GM23338 (cell line): ENCODE results near the gene FST.

Experiments
- CREB1 ChIP-seq: fragments of 250-450 bp; sonication (Bioruptor Pico); IDR thresholded peaks from 2 replicates; pipeline ENCODE4 v1.5.0; 2020; ENCODE audit warnings: low read depth, mild to moderate bottlenecking, moderate library complexity
- CTCF ChIP-seq, 2 experiments: fragments of 200-600 bp in 1 of 2; sonication (generic) in 1 of 2; conservative IDR thresholded peaks; 2 replicates each; pipeline versions ENCODE4 v1.5.1 to v1.6.1; 2016 to 2017; ENCODE audit warnings: antibody characterized with exemption in 2 of 2, low read depth in 2 of 2, mild to moderate bottlenecking in 2 of 2, moderate library complexity in 1 of 2
- ETS1 ChIP-seq: IDR thresholded peaks from 2 replicates; pipeline ENCODE4 v1.6.1; 2016; ENCODE audit warnings: antibody characterized with exemption
- EZH2 ChIP-seq: fragments of 200-600 bp; sonication (generic); IDR thresholded peaks from one replicate; pipeline ENCODE4 v1.8.0; 2017; ENCODE audit warnings: antibody characterized with exemption, mild to moderate bottlenecking, low read depth; ENCODE audit not compliant: unreplicated experiment
- EZH2phosphoT487 ChIP-seq: fragments of 200-600 bp; sonication (generic); IDR thresholded peaks from one replicate; pipeline ENCODE4 v1.8.1; 2018; ENCODE audit warnings: antibody characterized with exemption; ENCODE audit not compliant: unreplicated experiment
- JUNB ChIP-seq: IDR thresholded peaks from one replicate; pipeline ENCODE4 v1.6.1; 2016; ENCODE audit warnings: antibody characterized with exemption; ENCODE audit not compliant: unreplicated experiment
- NANOG ChIP-seq: IDR thresholded peaks from 2 replicates; pipeline ENCODE4 v1.6.1; 2016; ENCODE audit warnings: antibody characterized with exemption, borderline replicate concordance
- POLR2AphosphoS5 ChIP-seq: IDR thresholded peaks from 2 replicates; pipeline ENCODE4 v1.6.1; 2016; ENCODE audit warnings: antibody characterized with exemption, low read depth
- REST ChIP-seq: IDR thresholded peaks from one replicate; pipeline ENCODE4 v1.6.1; 2018; ENCODE audit warnings: antibody characterized with exemption; ENCODE audit not compliant: unreplicated experiment
- STAT1 ChIP-seq: IDR thresholded peaks from one replicate; pipeline ENCODE4 v1.6.1; 2016; ENCODE audit warnings: antibody characterized with exemption; ENCODE audit not compliant: unreplicated experiment
- ZNF114 ChIP-seq: fragments of 250-450 bp; sonication (Bioruptor Pico); IDR thresholded peaks from 2 replicates; pipeline ENCODE4 v1.5.0; 2020; ENCODE audit warnings: mild to moderate bottlenecking, moderate library complexity
- ZNF331 ChIP-seq: fragments of 250-450 bp; sonication (Bioruptor Pico); IDR thresholded peaks from 2 replicates; pipeline ENCODE4 v1.5.0; 2020; ENCODE audit warnings: low read depth, mild to moderate bottlenecking, moderate library complexity
- TF ChIP-seq, protein P1 (sequence below): fragments of 250-450 bp; sonication (Bioruptor Pico); IDR thresholded peaks from 2 replicates; pipeline ENCODE4 v1.5.0; 2020; ENCODE audit warnings: mild to moderate bottlenecking, moderate library complexity

GRCh38 chr5:53442961-53443360 is 37.5 kb upstream of the FST start:
- no peak for TF ChIP-seq POLR2AphosphoS5
- no peak for TF ChIP-seq EZH2
- TF ChIP-seq CTCF (conservative IDR thresholded peaks at IDR 0.05; ENCODE audit: low read depth in 2 of 2): no peak
- TF ChIP-seq STAT1: no peak
- no peak for TF ChIP-seq REST
- no peak for TF ChIP-seq CREB1 (CRISPR knock-in tag)
- no peak for TF ChIP-seq EZH2phosphoT487
- no peak for TF ChIP-seq JUNB
- TF ChIP-seq ZNF114 (CRISPR knock-in tag): no peak
- TF ChIP-seq ETS1: no peak
- no peak for TF ChIP-seq NANOG
- TF ChIP-seq, protein P1, sequence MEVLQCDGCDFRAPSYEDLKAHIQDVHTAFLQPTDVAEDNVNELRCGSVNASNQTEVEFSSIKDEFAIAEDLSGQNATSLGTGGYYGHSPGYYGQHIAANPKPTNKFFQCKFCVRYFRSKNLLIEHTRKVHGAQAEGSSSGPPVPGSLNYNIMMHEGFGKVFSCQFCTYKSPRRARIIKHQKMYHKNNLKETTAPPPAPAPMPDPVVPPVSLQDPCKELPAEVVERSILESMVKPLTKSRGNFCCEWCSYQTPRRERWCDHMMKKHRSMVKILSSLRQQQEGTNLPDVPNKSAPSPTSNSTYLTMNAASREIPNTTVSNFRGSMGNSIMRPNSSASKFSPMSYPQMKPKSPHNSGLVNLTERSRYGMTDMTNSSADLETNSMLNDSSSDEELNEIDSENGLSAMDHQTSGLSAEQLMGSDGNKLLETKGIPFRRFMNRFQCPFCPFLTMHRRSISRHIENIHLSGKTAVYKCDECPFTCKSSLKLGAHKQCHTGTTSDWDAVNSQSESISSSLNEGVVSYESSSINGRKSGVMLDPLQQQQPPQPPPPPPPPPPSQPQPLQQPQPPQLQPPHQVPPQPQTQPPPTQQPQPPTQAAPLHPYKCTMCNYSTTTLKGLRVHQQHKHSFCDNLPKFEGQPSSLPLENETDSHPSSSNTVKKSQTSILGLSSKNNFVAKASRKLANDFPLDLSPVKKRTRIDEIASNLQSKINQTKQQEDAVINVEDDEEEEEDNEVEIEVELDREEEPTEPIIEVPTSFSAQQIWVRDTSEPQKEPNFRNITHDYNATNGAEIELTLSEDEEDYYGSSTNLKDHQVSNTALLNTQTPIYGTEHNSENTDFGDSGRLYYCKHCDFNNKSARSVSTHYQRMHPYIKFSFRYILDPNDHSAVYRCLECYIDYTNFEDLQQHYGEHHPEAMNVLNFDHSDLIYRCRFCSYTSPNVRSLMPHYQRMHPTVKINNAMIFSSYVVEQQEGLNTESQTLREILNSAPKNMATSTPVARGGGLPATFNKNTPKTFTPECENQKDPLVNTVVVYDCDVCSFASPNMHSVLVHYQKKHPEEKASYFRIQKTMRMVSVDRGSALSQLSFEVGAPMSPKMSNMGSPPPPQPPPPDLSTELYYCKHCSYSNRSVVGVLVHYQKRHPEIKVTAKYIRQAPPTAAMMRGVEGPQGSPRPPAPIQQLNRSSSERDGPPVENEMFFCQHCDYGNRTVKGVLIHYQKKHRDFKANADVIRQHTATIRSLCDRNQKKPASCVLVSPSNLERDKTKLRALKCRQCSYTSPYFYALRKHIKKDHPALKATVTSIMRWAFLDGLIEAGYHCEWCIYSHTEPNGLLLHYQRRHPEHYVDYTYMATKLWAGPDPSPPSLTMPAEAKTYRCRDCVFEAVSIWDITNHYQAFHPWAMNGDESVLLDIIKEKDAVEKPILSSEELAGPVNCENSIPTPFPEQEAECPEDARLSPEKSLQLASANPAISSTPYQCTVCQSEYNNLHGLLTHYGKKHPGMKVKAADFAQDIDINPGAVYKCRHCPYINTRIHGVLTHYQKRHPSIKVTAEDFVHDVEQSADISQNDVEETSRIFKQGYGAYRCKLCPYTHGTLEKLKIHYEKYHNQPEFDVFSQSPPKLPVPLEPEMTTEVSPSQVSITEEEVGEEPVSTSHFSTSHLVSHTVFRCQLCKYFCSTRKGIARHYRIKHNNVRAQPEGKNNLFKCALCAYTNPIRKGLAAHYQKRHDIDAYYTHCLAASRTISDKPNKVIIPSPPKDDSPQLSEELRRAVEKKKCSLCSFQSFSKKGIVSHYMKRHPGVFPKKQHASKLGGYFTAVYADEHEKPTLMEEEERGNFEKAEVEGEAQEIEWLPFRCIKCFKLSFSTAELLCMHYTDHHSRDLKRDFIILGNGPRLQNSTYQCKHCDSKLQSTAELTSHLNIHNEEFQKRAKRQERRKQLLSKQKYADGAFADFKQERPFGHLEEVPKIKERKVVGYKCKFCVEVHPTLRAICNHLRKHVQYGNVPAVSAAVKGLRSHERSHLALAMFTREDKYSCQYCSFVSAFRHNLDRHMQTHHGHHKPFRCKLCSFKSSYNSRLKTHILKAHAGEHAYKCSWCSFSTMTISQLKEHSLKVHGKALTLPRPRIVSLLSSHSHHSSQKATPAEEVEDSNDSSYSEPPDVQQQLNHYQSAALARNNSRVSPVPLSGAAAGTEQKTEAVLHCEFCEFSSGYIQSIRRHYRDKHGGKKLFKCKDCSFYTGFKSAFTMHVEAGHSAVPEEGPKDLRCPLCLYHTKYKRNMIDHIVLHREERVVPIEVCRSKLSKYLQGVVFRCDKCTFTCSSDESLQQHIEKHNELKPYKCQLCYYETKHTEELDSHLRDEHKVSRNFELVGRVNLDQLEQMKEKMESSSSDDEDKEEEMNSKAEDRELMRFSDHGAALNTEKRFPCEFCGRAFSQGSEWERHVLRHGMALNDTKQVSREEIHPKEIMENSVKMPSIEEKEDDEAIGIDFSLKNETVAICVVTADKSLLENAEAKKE (CRISPR knock-in tag): no peak
- TF ChIP-seq ZNF331 (CRISPR knock-in tag): no peak
